Measurements from ENCODE around the gene HCAR3. TPM values are rescaled to one million over a fixed set of nuclear protein-coding genes. Genes with fewer than 3 reads are reported as not detected.
"Not testable (repeated sequence)": the region's sequence is repeated elsewhere in the genome, so short reads cannot be mapped to it uniquely, and the experiment has no call there.

Gene HCAR3
- total RNA-seq, 1 experiment from 2014 or later, result not detected

GRCh38 chr12:122721057-122721545, 4.5 kb upstream of the HCAR3 start:
- no peak for ATAC-seq
- no peaks in the 10 kb centered on the region for H3K36me3 Mint-ChIP-seq
- ChIA-PET POLR2A (no interaction called here), CTCF (no interaction called here)
- TF ChIP-seq IRF1 (CRISPR knock-in tag; IDR thresholded peaks at IDR 0.05) (no peak), E2F4 (CRISPR knock-in tag; IDR thresholded peaks at IDR 0.05; ENCODE audit: borderline replicate concordance, low read depth) (no peak), ELF4 (CRISPR knock-in tag; IDR thresholded peaks at IDR 0.05; ENCODE audit: low read depth) (no peak), SMAD3 (CRISPR knock-in tag; IDR thresholded peaks at IDR 0.05; ENCODE audit: borderline replicate concordance) (no peak), FOXP1 (CRISPR knock-in tag; IDR thresholded peaks at IDR 0.05; ENCODE audit: borderline replicate concordance) (no peak), NR2C2 (CRISPR knock-in tag; IDR thresholded peaks at IDR 0.05) (no peak), ZNF121 (CRISPR knock-in tag; IDR thresholded peaks at IDR 0.05) (no peak)
- TF ChIP-seq, protein P1, sequence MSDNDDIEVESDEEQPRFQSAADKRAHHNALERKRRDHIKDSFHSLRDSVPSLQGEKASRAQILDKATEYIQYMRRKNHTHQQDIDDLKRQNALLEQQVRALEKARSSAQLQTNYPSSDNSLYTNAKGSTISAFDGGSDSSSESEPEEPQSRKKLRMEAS (CRISPR knock-in tag; IDR thresholded peaks at IDR 0.05), result no peak
- TF ChIP-seq, protein P2, sequence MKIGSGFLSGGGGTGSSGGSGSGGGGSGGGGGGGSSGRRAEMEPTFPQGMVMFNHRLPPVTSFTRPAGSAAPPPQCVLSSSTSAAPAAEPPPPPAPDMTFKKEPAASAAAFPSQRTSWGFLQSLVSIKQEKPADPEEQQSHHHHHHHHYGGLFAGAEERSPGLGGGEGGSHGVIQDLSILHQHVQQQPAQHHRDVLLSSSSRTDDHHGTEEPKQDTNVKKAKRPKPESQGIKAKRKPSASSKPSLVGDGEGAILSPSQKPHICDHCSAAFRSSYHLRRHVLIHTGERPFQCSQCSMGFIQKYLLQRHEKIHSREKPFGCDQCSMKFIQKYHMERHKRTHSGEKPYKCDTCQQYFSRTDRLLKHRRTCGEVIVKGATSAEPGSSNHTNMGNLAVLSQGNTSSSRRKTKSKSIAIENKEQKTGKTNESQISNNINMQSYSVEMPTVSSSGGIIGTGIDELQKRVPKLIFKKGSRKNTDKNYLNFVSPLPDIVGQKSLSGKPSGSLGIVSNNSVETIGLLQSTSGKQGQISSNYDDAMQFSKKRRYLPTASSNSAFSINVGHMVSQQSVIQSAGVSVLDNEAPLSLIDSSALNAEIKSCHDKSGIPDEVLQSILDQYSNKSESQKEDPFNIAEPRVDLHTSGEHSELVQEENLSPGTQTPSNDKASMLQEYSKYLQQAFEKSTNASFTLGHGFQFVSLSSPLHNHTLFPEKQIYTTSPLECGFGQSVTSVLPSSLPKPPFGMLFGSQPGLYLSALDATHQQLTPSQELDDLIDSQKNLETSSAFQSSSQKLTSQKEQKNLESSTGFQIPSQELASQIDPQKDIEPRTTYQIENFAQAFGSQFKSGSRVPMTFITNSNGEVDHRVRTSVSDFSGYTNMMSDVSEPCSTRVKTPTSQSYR (CRISPR knock-in tag; IDR thresholded peaks at IDR 0.05), result no peak
- TF ChIP-seq, protein P3, sequence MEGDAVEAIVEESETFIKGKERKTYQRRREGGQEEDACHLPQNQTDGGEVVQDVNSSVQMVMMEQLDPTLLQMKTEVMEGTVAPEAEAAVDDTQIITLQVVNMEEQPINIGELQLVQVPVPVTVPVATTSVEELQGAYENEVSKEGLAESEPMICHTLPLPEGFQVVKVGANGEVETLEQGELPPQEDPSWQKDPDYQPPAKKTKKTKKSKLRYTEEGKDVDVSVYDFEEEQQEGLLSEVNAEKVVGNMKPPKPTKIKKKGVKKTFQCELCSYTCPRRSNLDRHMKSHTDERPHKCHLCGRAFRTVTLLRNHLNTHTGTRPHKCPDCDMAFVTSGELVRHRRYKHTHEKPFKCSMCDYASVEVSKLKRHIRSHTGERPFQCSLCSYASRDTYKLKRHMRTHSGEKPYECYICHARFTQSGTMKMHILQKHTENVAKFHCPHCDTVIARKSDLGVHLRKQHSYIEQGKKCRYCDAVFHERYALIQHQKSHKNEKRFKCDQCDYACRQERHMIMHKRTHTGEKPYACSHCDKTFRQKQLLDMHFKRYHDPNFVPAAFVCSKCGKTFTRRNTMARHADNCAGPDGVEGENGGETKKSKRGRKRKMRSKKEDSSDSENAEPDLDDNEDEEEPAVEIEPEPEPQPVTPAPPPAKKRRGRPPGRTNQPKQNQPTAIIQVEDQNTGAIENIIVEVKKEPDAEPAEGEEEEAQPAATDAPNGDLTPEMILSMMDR (IDR thresholded peaks at IDR 0.05), result no peak
- H3K4me1 Mint-ChIP-seq, result peaks cover 7% of the 10 kb centered on the region
- H3K27me3 Mint-ChIP-seq (ENCODE audit: low read depth), result no peaks in the 10 kb centered on the region; the same call in 1 of the 2 replicates
- no peak overlapping the region for H3K27ac Mint-ChIP-seq
- DNase-seq (ENCODE audit: low spot score), result no peak
- H3K9me3 Mint-ChIP-seq, result peaks cover 4% of the 10 kb centered on the region; the same call in 1 of the 2 replicates
- H3K4me3 Mint-ChIP-seq, result no peak overlapping the region

DNA sequence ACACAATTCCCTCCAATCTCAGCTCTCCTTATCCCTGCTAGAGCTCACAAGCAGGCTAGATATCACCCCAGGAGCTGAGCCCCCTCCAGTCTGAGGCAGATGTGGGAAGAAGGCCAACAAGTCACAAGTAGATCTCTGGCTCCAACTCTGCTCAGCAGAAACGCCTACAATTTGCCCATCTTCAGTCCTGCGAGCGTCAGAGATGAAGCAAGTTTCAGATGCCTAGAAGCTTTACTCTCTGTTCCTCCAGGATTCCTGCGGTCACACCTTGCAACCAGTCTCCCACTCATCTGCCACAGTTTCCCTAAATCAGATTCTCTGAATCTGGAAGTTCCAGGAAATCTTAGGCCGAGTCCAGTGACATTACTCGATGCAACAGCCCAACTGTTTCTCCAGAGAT, 1.4 kb downstream of the HCAR3 start:
- ATAC-seq; CTCF ChIA-PET; H3K27ac Mint-ChIP-seq; POLR2A ChIA-PET; H3K27me3 Mint-ChIP-seq (ENCODE audit: low read depth); H3K36me3 Mint-ChIP-seq; H3K4me3 Mint-ChIP-seq; DNase-seq (ENCODE audit: low spot score); H3K9me3 Mint-ChIP-seq; H3K4me1 Mint-ChIP-seq: not testable (repeated sequence)

- CTCF ChIA-PET; H3K9me3 Mint-ChIP-seq; H3K27ac Mint-ChIP-seq; H3K36me3 Mint-ChIP-seq; H3K4me1 Mint-ChIP-seq; H3K4me3 Mint-ChIP-seq; POLR2A ChIA-PET; H3K27me3 Mint-ChIP-seq (ENCODE audit: low read depth); DNase-seq (ENCODE audit: low spot score): not testable (repeated sequence)
- peak; percentile 58 for ATAC-seq
Observed at GRCh38 chr12:122713491-122714188, 3.0 kb downstream of the HCAR3 start.

DNA sequence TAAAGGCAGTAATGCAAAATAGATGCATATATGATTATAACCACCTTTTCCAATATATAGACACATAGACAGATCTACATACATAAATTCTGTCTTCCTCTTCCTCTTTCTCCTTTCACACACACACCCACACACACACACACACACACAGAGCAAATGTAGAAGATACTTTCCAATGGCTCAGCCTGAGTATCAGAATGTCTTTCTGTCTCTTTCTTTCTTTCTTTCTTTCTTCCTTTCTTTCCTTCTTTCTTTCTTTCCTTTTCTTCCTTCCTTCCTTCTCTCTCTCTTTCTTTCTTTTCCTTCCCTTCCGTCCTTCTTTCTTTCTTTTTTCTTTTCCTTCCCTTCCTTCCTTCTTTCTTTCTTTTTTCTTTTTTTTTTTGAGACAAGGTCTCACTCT, 5.3 kb downstream of the HCAR3 start:
- H3K27ac Mint-ChIP-seq, ATAC-seq, CTCF ChIA-PET: not testable (repeated sequence)

DNA sequence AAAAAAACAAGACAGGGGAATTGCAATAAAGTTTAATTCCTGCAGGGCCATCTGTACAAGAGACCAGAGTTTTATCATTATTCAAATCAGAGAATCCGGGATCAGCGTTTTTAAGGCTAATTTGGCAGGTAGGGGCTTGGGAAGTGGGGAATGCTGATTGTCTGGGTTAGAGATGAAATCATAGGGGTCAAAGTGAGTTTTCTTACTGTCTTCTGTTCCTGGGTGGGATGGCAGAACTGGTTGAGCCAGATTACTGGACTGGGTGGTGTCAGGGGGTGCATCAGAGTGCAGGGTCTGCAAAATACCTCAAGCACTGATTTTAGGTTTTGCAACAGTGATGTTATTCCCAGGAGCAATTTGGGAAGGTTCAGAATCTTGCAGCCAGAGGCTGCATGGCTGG, 6.3 kb downstream of the HCAR3 start:
- H3K4me3 Mint-ChIP-seq; CTCF ChIA-PET; DNase-seq (ENCODE audit: low spot score); H3K4me1 Mint-ChIP-seq; ATAC-seq; H3K27ac Mint-ChIP-seq; H3K36me3 Mint-ChIP-seq; POLR2A ChIA-PET; H3K27me3 Mint-ChIP-seq (ENCODE audit: low read depth); H3K9me3 Mint-ChIP-seq: not testable (repeated sequence)

More for the DNA sequence above, 5.3 kb downstream of the HCAR3 start:
- H3K4me3 Mint-ChIP-seq; H3K4me1 Mint-ChIP-seq; H3K36me3 Mint-ChIP-seq; H3K27me3 Mint-ChIP-seq (ENCODE audit: low read depth); H3K9me3 Mint-ChIP-seq; DNase-seq (ENCODE audit: low spot score); POLR2A ChIA-PET: not testable (repeated sequence)

- H3K27ac Mint-ChIP-seq; POLR2A ChIA-PET; H3K4me3 Mint-ChIP-seq; H3K9me3 Mint-ChIP-seq; H3K4me1 Mint-ChIP-seq; H3K27me3 Mint-ChIP-seq (ENCODE audit: low read depth); DNase-seq (ENCODE audit: low spot score); H3K36me3 Mint-ChIP-seq; ATAC-seq; CTCF ChIA-PET: not testable (repeated sequence)
Observed at GRCh38 chr12:122709287-122709686, 7.3 kb downstream of the HCAR3 start.

DNA sequence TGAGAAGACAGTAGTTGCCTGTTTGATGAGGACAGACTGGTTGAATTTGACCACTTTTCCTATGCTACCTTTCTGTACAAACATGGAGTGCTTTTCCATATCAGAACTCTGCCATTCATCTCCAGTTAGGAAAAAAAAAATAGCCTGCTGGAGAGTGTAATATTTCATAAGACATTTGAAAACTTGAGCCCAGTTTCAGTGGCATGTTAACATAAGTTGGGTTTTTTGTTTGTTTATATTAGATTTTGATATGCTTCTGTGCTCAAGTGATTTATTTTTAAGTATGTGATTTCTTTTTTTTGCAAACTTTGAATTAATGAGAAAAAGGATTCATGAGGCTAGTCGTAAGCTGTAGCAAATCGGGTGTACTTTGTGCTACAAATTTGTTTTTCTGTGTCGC, 12.8 kb downstream of the HCAR3 start:
- POLR2A ChIA-PET; H3K36me3 Mint-ChIP-seq; H3K27me3 Mint-ChIP-seq (ENCODE audit: low read depth); DNase-seq (ENCODE audit: low spot score); H3K4me3 Mint-ChIP-seq; CTCF ChIA-PET; ATAC-seq; H3K27ac Mint-ChIP-seq; H3K4me1 Mint-ChIP-seq; H3K9me3 Mint-ChIP-seq: not testable (repeated sequence)

All from WTC11 (cell line).